OCI-LY7 (cell line): Measurements from ENCODE around the gene BMPER. TPM values are rescaled to one million over a fixed set of nuclear protein-coding genes. Genes with fewer than 3 reads are reported as not detected.

Experiments
- BruUV-seq: library from RNA; stranded (reverse); fragments of 400-500 nt; replicated peaks from 2 replicates; lab custom pipeline; 2021; lab: Mats Ljungman, UMichigan
- CTCF ChIA-PET: fragments of 300-600 bp; sonication (Branson Sonifier 250); formaldehyde crosslinking; loops from one replicate; lab custom pipeline; 2022; ENCODE audit warnings: antibody characterized with exemption; ENCODE audit not compliant: unreplicated experiment; lab: Charles Lee
- POLR2A ChIA-PET: fragments of 300-600 bp; sonication (Branson Sonifier 250); formaldehyde crosslinking; loops from one replicate; lab custom pipeline; 2022; ENCODE audit warnings: antibody characterized with exemption; lab: Charles Lee
- DNase-seq: peaks from one replicate; pipeline ENCODE4 v3.0.0-alpha.2; 2015; ENCODE audit warnings: low spot score
- H2AFZ ChIP-seq: fragments of 200-600 bp; sonication (generic), shearing (Covaris generic); 2 replicates; pipeline ENCODE4 v1.6.1; 2014; ENCODE audit warnings: mild to moderate bottlenecking, antibody characterized with exemption, low read length, moderate library complexity
- H3K27ac ChIP-seq: fragments of 200-600 bp; sonication (generic); 2 replicates; pipeline ENCODE4 v1.5.1; 2014; ENCODE audit warnings: mixed run types, low read depth, mild to moderate bottlenecking, moderate library complexity, low read length, inconsistent platforms; ENCODE audit not compliant: poor library complexity, severe bottlenecking
- H3K36me3 ChIP-seq: fragments of 200-600 bp; sonication (generic); 2 replicates; pipeline ENCODE4 v1.6.1; 2014; ENCODE audit warnings: mild to moderate bottlenecking, antibody characterized with exemption, low read length, moderate library complexity, mixed read lengths; ENCODE audit not compliant: insufficient read depth
- H3K4me1 ChIP-seq: fragments of 200-600 bp; sonication (generic); 2 replicates; pipeline ENCODE4 v1.5.1; 2014; ENCODE audit warnings: mild to moderate bottlenecking, low read length; ENCODE audit not compliant: insufficient read depth, poor library complexity, severe bottlenecking
- H3K4me2 ChIP-seq: fragments of 200-600 bp; sonication (generic); 2 replicates; pipeline ENCODE4 v1.6.1; 2014; ENCODE audit warnings: mild to moderate bottlenecking, low read length
- H3K4me3 ChIP-seq: fragments of 200-600 bp; sonication (generic); 2 replicates; pipeline ENCODE4 v1.5.1; 2014; ENCODE audit warnings: mild to moderate bottlenecking, low read depth, low read length; ENCODE audit not compliant: poor library complexity, severe bottlenecking
- H3K79me2 ChIP-seq: fragments of 200-600 bp; sonication (generic); 2 replicates; pipeline ENCODE4 v1.6.1; 2016; ENCODE audit warnings: low read depth, mild to moderate bottlenecking, low read length, moderate library complexity, mixed read lengths; ENCODE audit not compliant: insufficient read depth
- H3K9me2 ChIP-seq: fragments of 200-600 bp; sonication (generic); 2 replicates; pipeline ENCODE4 v1.6.1; 2016; ENCODE audit warnings: mild to moderate bottlenecking, low read length, mixed read lengths; ENCODE audit not compliant: insufficient read depth
- H3K9me3 ChIP-seq: fragments of 200-600 bp; sonication (generic); 2 replicates; pipeline ENCODE4 v1.6.1; 2014; ENCODE audit warnings: mild to moderate bottlenecking, mixed run types, low read length, mixed read lengths
- H4K20me1 ChIP-seq: fragments of 200-600 bp; sonication (generic); 2 replicates; pipeline ENCODE4 v1.6.1; 2014; ENCODE audit warnings: mild to moderate bottlenecking, antibody characterized with exemption, low read length, moderate library complexity, mixed read lengths; ENCODE audit not compliant: insufficient read depth
- CTCF ChIP-seq: fragments of 200-600 bp; sonication (generic); conservative IDR thresholded peaks from 2 replicates; pipeline ENCODE4 v1.5.1; 2014; ENCODE audit warnings: mild to moderate bottlenecking, antibody characterized with exemption, low read length, moderate library complexity, mixed read lengths
- EZH2phosphoT487 ChIP-seq: fragments of 200-600 bp; sonication (generic); IDR thresholded peaks from 2 replicates; pipeline ENCODE4 v1.6.1; 2018; ENCODE audit warnings: low read depth, borderline replicate concordance, mild to moderate bottlenecking, mixed run types, antibody characterized with exemption, low read length, moderate library complexity, mixed read lengths
- intact Hi-C: fragments of 100-400 bp; cut with micrococcal nuclease; formaldehyde crosslinking; loops from one replicate; pipeline ENCODE4 v1.10.0; 2022; ENCODE audit not compliant: unreplicated experiment
- total RNA-seq, 2 experiments: library from RNA; depleted of rRNA in 1 of 2; stranded (reverse); fragments of >200 nt in 1 of 2; shearing (Covaris generic) in 1 of 2; gene quantifications; 2 replicates each; pipeline ENCODE4 v1.2.3, GENCODE V29; 2014 to 2022

BMPER gene
- total RNA-seq, 2 experiments from 2014 or later, result not detected

GRCh38 chr7:34175837-34176236 is 270.5 kb downstream of the BMPER start:
- Histone ChIP-seq H3K27ac (no peak overlapping the region), H3K9me3 (no peaks in the 10 kb centered on the region), H2AFZ (no peak overlapping the region), H3K79me2 (no peaks in the 10 kb centered on the region), H3K4me1 (no peaks in the 10 kb centered on the region), H3K36me3 (no peaks in the 10 kb centered on the region), H4K20me1 (no peaks in the 10 kb centered on the region), H3K4me3 (no peak overlapping the region), H3K4me2 (no peak overlapping the region), H3K9me2 (no peaks in the 10 kb centered on the region)
- no peak for DNase-seq
- ChIA-PET CTCF (no interaction called here), POLR2A (no interaction called here)
- intact Hi-C loops, result no loop called here
- BruUV-seq, result no TSS peak
- TF ChIP-seq EZH2phosphoT487 (no peak), CTCF (no peak)

GRCh38 chr7:34177476-34177875 is 272.1 kb downstream of the BMPER start:
- POLR2A ChIA-PET, result no interaction called here
- BruUV-seq, result no TSS peak

More at GRCh38 chr7:34177476-34177875, 272.1 kb downstream of the BMPER start:
- no peak for DNase-seq
- CTCF ChIA-PET, result no interaction called here
- H3K9me3 ChIP-seq, result no peaks in the 10 kb centered on the region
- no peaks in the 10 kb centered on the region for H3K4me1 ChIP-seq
- TF ChIP-seq CTCF (no peak), EZH2phosphoT487 (no peak)
- intact Hi-C loops, result no loop called here
- no peak overlapping the region for H2AFZ ChIP-seq
- no peaks in the 10 kb centered on the region for H3K79me2 ChIP-seq
- H3K4me3 ChIP-seq, result no peak overlapping the region
- no peaks in the 10 kb centered on the region for H3K9me2 ChIP-seq
- no peaks in the 10 kb centered on the region for H4K20me1 ChIP-seq
- H3K27ac ChIP-seq, result no peak overlapping the region
- H3K4me2 ChIP-seq, result no peak overlapping the region
- no peaks in the 10 kb centered on the region for H3K36me3 ChIP-seq
